Pancreas (tissue), 10 donors: ENCODE data around the gene EIF1B. TPM values are rescaled to one million over a fixed set of nuclear protein-coding genes. Genes with fewer than 3 reads are reported as not detected.

Experiments used
- ATAC-seq, 4 donors: fragments of 200-7000 bp; cut with Tn5 transposase; one replicate each; pipeline versions ENCODE4 v1.8.0 to v1.9.1; 2020; ENCODE audit warnings: mild to moderate bottlenecking in 4 of 4, moderate library complexity in 4 of 4
- DNase-seq, 6 donors: peaks; one replicate each; pipeline ENCODE4 v3.0.0-alpha.2; 2020
- FAIRE-seq: peaks from 2 replicates; lab custom pipeline; 2012; peaks lifted over from hg19 to GRCh38; lab: Jason Lieb, UNC
- H3K27ac ChIP-seq, 4 donors: fragments of 200-600 bp; sonication (generic); 1 replicate in 3 of 4; 2 replicates in 1 of 4; pipeline versions ENCODE4 v1.5.0 to v1.8.0; 2020
- H3K27me3 ChIP-seq, 4 donors: fragments of 200-600 bp; one replicate each; pipeline ENCODE4 v1.8.0; 2021
- H3K36me3 ChIP-seq, 3 donors: fragments of 200-600 bp; sonication (generic) in 1 of 3; one replicate each; pipeline versions ENCODE4 v1.5.0 to v1.8.0; 2020 to 2021
- H3K4me1 ChIP-seq, 3 donors: fragments of 200-600 bp; one replicate each; pipeline ENCODE4 v1.8.0; 2021
- H3K4me3 ChIP-seq, 4 donors: fragments of 200-600 bp; sonication (generic) in 2 of 4; one replicate each; pipeline versions ENCODE4 v1.5.0 to v1.8.0; 2020 to 2021
- H3K9me3 ChIP-seq, 4 donors: fragments of 200-600 bp; one replicate each; pipeline ENCODE4 v1.8.0; 2021
- WGBS, 2 donors: extraction: QIAGEN DNeasy Blood & Tissue Kit; methylation state at CpG; one replicate each; pipeline ENCODE4 v1.1.7; 2013; 5-methylcytosine and 5-hydroxymethylcytosine counted together
- intact Hi-C, 3 donors: fragments of 100-400 bp; cut with DNase I; formaldehyde crosslinking; loops; one replicate each; pipeline versions ENCODE4 v1.11.1 to v1.14.2; 2022
- polyA plus RNA-seq, 2 donors: library from polyadenylated mRNA; stranded (reverse); fragments of 200-250 nt; gene quantifications; one replicate each; pipeline ENCODE4 v1.2.3, GENCODE V29; 2013
- total RNA-seq, 6 donors: library from RNA; stranded (reverse); fragmentation: NEBNext Ultra II Directional in 4 of 6; extraction: Animal tissue kit (Norgen Biotek cat#: 25700) in 4 of 6; gene quantifications; one replicate each; pipeline versions ENCODE4 v1.2.1 to v1.2.4, GENCODE V29; 2021 to 2023
- TF ChIP-seq, protein P1 (sequence below), 4 donors: fragments of 200-600 bp; sonication (generic) in 3 of 4; IDR thresholded peaks; one replicate each; pipeline versions ENCODE4 v1.5.0 to v1.8.0; 2021; ENCODE audit warnings: antibody characterized with exemption in 4 of 4
- donor health status: healthy with polysubstance abuse.
- donor health status: DM: no; HTN: no; CAD: no; lungs with moderate emphysema.
- donor health status: DM: no; HTN: no; CAD: no.
- donor health status: control.
- donor health status: control.
- donor health status: Bipolar disorder and iron deficiency.
- donor health status: DM: yes; HTN: yes; CAD: no.
- donor health status: DM: no; HTN: no; CAD: no.
- donor health status: DM: no; HTN: no; CAD: no.
- donor health status: DM: yes; HTN: yes; CAD: no.

The EIF1B gene
- total and polyA plus RNA-seq, 8 donors = 18.2 to 64.3 (median 20.5) TPM

DNA sequence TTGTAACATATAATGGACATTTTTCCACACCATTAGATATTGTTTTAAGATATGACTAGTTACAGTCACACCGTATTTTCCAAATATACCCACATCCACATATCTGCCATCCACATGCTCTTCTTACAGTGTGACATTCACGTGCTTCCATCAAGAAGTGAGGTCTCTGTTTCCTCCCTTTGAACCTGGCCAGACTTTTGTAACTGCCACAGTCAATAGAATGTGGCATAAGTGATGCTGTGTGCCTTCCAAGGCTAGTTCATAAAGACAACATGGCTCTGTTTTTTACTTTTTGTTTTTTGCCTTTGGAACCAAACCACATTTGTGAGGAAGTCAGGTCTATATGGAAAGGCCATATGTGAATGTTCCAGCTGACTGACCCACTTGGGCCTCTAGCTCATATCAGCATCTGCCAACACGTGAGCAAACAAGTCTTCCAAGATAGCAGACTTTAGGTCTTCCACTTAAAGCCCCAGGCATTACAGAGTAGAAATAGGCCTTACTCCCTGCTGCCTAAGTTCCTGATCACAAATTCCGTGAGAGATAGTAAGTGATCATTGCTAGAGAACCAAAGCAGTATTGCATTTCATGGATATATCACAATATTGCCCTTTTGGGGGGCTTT is 27.1 kb downstream of the EIF1B start:
- ATAC-seq (peak in 3 of 4 donors; percentile 29 to 71 (median 49)), DNase-seq (no peak), FAIRE-seq (no peak)
- Histone ChIP-seq H3K9me3 (no peaks in the 10 kb centered on the region), H3K27me3 (no peaks in the 10 kb centered on the region), H3K36me3 (no peaks in the 10 kb centered on the region), H3K4me3 (no peak overlapping the region), H3K4me1 (peaks cover 0 to 8% (median 0%) of the 10 kb centered on the region in 3 donors), H3K27ac (no peak overlapping the region)
- intact Hi-C loops = loop anchor here in 1 of 3 donors (10.0 kb wide), 1 partner anchor 1548 kb away; no protein-coding TSS in a partner anchor
- TF ChIP-seq, protein P1, sequence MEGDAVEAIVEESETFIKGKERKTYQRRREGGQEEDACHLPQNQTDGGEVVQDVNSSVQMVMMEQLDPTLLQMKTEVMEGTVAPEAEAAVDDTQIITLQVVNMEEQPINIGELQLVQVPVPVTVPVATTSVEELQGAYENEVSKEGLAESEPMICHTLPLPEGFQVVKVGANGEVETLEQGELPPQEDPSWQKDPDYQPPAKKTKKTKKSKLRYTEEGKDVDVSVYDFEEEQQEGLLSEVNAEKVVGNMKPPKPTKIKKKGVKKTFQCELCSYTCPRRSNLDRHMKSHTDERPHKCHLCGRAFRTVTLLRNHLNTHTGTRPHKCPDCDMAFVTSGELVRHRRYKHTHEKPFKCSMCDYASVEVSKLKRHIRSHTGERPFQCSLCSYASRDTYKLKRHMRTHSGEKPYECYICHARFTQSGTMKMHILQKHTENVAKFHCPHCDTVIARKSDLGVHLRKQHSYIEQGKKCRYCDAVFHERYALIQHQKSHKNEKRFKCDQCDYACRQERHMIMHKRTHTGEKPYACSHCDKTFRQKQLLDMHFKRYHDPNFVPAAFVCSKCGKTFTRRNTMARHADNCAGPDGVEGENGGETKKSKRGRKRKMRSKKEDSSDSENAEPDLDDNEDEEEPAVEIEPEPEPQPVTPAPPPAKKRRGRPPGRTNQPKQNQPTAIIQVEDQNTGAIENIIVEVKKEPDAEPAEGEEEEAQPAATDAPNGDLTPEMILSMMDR (IDR thresholded peaks at IDR 0.05) = no peak
- WGBS, 2 donors = 49 to 52% methylated on average over 4 of the region's 4 CpGs

DNA sequence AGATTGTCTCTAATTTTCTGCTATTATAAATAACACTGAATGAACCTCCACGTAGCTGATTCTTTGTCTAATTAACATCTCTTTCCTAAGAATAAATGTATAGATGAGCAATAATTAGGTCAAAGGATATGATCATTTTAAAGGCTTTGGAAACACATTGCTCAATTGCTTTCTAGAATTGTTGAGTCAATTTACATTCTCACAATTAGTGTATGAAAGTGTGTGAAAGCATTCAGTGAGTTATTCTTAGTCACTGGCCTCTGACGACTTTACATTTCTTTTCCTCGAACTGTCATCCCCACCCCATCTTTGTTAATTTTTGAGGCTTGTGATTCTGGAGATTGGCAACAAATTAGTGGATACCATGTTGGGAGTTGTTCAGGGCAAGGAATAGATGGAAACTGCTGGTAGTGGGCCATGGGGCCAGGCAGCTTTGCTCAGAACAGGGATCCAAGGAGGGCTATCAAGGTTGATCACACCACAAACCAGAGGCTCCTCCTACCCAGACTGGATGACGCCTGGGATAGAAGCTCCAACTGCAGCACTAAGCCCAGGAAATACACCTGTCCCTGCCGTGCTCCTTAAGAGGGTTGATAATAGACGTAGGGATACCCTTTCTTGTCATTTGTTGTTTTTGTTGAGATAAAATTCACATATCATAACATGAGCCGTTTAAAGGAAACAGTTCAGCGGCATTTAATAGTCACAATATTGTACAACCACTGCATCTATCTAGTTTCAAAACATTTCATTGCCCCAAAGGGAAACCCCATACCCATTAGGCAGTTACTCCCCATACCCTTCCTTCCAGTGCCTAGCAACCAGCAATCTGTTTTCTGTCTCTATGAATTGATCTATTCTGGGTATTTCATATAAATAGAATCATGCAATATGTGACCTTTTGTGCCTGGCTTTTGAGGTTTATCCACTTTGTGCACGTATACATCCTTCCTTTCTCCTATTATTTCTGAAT is 27.9 kb downstream of the EIF1B start:
- intact Hi-C loops = loop anchor here in 1 of 3 donors (10.0 kb wide), 1 partner anchor 1547 kb away; no protein-coding TSS in a partner anchor
- Histone ChIP-seq H3K4me1 (peaks cover 0 to 8% (median 0%) of the 10 kb centered on the region in 3 donors), H3K27ac (no peak overlapping the region), H3K36me3 (no peaks in the 10 kb centered on the region), H3K9me3 (no peaks in the 10 kb centered on the region), H3K27me3 (no peaks in the 10 kb centered on the region), H3K4me3 (no peak overlapping the region)
- TF ChIP-seq, protein P1 (IDR thresholded peaks at IDR 0.05) = no peak
- FAIRE-seq (no peak), ATAC-seq (no peak), DNase-seq (no peak)
- WGBS, 2 donors = 84 to 86% methylated on average over 9 of the region's 9 CpGs

DNA sequence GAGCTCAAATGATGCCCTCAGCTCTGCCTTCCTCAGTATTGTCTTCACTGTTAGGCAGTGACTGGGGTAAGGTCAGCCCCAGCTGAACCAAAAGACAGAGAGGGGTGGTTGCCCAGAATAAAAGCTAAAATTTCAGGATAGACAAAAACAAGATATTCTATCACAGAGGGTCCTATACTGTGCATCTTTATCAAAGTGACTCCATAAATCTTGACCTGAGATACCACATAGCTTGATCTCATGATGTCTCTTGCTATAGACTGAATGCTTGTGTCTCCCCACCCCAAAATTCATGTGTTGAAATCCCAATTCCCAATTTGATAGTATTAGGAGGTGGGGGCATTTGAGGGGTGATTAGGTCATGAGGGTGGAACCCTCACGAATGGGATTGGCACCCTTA is 30.4 kb downstream of the EIF1B start:
- Histone ChIP-seq H3K27me3 (no peaks in the 10 kb centered on the region), H3K27ac (no peak overlapping the region), H3K4me1 (no peaks in the 10 kb centered on the region), H3K9me3 (no peaks in the 10 kb centered on the region), H3K4me3 (no peak overlapping the region), H3K36me3 (no peaks in the 10 kb centered on the region)
- TF ChIP-seq, protein P1 (IDR thresholded peaks at IDR 0.05) = no peak
- no peak for FAIRE-seq
- ATAC-seq = no peak
- intact Hi-C loops = loop anchor here in 1 of 3 donors (10.0 kb wide), 1 partner anchor 1545 kb away; no protein-coding TSS in a partner anchor
- WGBS, 2 donors = 51 to 54% methylated on average over 1 of the region's 1 CpG
- no peak for DNase-seq

DNA sequence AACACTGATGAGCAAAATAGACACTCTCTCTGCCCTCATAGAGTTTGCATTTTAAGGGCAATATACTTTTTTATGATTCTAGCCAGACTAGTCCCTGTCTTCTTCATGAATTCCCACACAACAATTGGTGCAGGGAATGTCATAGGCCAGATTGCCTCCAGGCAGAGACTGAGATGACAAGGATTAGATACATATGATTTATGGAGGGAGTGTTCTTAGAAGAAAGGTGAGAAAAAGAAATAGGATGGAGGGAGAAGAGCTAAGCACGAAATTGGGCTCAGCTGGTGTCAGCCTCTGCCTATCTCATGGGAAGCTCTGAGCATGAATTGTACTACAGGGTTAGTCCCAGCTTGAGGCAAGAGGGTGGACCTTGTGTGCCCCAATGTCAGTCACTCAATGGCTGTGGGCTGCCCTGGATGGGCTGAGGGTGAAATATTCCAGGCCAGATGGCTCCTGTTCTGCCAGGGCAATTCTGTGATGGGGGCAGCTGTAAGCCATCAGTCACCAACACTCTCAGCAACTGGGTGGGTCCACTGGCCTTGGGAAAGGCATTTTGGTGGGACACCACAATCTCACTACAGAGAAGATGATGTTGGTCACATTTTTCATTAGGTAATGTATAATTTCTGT is 31.1 kb downstream of the EIF1B start:
- 68 to 74% methylated on average over 1 of the region's 1 CpG for WGBS, 2 donors
- intact Hi-C loops = no loop called here
- no peak for FAIRE-seq
- Histone ChIP-seq H3K27ac (no peak overlapping the region), H3K9me3 (no peaks in the 10 kb centered on the region), H3K36me3 (no peaks in the 10 kb centered on the region), H3K4me1 (no peaks in the 10 kb centered on the region), H3K4me3 (no peak overlapping the region), H3K27me3 (no peaks in the 10 kb centered on the region)
- DNase-seq = no peak
- ATAC-seq = no peak
- TF ChIP-seq, protein P1 (IDR thresholded peaks at IDR 0.05) = no peak
